Measurements from ENCODE around the gene NPHP4. TPM values are rescaled to one million over a fixed set of nuclear protein-coding genes. Genes with fewer than 3 reads are reported as not detected.

NPHP4 gene
- polyA plus RNA-seq, 1 donor (not counting 4 experiments of a cell fraction or from before 2014, with no cell fraction given): 3.7 TPM

DNA sequence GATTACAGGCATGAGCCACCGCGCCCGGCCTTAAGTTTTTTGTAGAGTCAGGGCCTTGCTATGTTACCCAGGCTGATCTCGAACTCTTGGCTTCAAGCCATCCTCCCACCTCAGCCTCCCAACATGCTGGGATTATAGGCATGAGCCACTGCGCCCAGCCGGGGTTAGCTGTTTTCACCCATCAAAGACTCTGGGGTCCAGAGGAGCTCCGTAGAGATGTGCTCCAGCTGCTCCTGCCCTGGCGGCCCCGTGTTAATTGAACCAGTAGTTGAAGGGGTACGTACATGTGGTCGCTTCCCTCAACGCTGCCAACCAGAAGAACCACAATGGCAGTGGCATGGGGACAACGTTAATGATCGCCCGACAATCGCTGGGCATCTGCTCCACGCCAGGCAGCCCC is 72.0 kb downstream of the NPHP4 start:
- no peaks in the 10 kb centered on the region for H3K9me1 ChIP-seq (ENCODE audit: control insufficient read depth, extremely low read depth, insufficient read depth, low read length)
- no peak overlapping the region for H3K4me3 ChIP-seq (ENCODE audit: control insufficient read depth in 2 of 3, extremely low read depth in 1 of 3, insufficient read depth in 2 of 3, low read depth in 1 of 3, low read length in 3 of 3)
- H3K4me1 ChIP-seq (ENCODE audit: control insufficient read depth, extremely low read depth, insufficient read depth, low read length): peaks cover 2% of the 10 kb centered on the region
- no peak for FAIRE-seq
- no peak overlapping the region for H2AFZ ChIP-seq (ENCODE audit: control insufficient read depth, low read length)
- dilution Hi-C loops (cut with MboI; ENCODE audit: extremely low pct_ligation_motif_present, low sequenced_read_pairs): no loop called here
- H3K79me2 ChIP-seq (ENCODE audit: control insufficient read depth, insufficient read depth, low read length): no peaks in the 10 kb centered on the region
- no peaks in the 10 kb centered on the region for H3K9me3 ChIP-seq (ENCODE audit: control insufficient read depth, low read depth, low read length)
- H3K27me3 ChIP-seq (ENCODE audit: control insufficient read depth, extremely low read depth, insufficient read depth, low read length): no peaks in the 10 kb centered on the region
- H3K4me2 ChIP-seq (ENCODE audit: control insufficient read depth, extremely low read depth, insufficient read depth, low read depth, low read length): no peak overlapping the region
- H3K9ac ChIP-seq (ENCODE audit: control insufficient read depth, extremely low read depth, insufficient read depth, low read length): no peak overlapping the region
- no peak for DNase-seq (ENCODE audit: low read depth, low spot score)
- no peaks in the 10 kb centered on the region for H4K20me1 ChIP-seq (ENCODE audit: control insufficient read depth, extremely low read depth, insufficient read depth, low read length)
- no peaks in the 10 kb centered on the region for H3K36me3 ChIP-seq (ENCODE audit: control insufficient read depth in 2 of 2, extremely low read depth in 1 of 2, insufficient read depth in 2 of 2, low read length in 2 of 2)
- H3K27ac ChIP-seq (ENCODE audit: control insufficient read depth, insufficient read depth, low read length): no peak overlapping the region
- TF ChIP-seq, protein P1, sequence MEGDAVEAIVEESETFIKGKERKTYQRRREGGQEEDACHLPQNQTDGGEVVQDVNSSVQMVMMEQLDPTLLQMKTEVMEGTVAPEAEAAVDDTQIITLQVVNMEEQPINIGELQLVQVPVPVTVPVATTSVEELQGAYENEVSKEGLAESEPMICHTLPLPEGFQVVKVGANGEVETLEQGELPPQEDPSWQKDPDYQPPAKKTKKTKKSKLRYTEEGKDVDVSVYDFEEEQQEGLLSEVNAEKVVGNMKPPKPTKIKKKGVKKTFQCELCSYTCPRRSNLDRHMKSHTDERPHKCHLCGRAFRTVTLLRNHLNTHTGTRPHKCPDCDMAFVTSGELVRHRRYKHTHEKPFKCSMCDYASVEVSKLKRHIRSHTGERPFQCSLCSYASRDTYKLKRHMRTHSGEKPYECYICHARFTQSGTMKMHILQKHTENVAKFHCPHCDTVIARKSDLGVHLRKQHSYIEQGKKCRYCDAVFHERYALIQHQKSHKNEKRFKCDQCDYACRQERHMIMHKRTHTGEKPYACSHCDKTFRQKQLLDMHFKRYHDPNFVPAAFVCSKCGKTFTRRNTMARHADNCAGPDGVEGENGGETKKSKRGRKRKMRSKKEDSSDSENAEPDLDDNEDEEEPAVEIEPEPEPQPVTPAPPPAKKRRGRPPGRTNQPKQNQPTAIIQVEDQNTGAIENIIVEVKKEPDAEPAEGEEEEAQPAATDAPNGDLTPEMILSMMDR (optimal IDR thresholded peaks at IDR 0.05 in 1 of 3, IDR thresholded peaks at IDR 0.05 in 1 of 3, conservative IDR thresholded peaks at IDR 0.05 in 1 of 3; ENCODE audit: extremely low read depth in 1 of 3, insufficient read depth in 2 of 3, low read length in 3 of 3): no peak

DNA sequence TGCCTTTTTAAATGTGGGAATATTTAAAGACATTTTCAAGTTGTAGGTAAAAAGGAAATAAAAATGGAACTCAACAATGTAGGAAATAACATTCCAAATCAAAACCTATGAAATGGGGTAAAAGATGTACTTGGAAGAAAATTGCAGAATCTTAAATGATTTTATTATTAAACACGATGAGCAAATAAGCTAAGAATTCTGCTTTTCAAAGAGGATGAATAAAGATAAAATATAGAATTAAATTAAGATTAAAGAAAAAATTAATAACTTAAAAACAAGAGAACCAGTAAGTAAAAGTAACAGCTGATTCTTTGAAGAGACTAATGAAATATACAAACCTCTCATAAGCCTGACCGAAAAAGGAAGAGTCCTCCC is 74.0 kb downstream of the NPHP4 start:
- FAIRE-seq (no peak), DNase-seq (ENCODE audit: low read depth, low spot score) (no peak)
- H3K4me1 ChIP-seq (ENCODE audit: control insufficient read depth, extremely low read depth, insufficient read depth, low read length): peaks cover 2% of the 10 kb centered on the region
- no peaks in the 10 kb centered on the region for H3K27me3 ChIP-seq (ENCODE audit: control insufficient read depth, extremely low read depth, insufficient read depth, low read length)
- no peak overlapping the region for H3K9ac ChIP-seq (ENCODE audit: control insufficient read depth, extremely low read depth, insufficient read depth, low read length)
- H3K4me3 ChIP-seq (ENCODE audit: control insufficient read depth in 2 of 3, extremely low read depth in 1 of 3, insufficient read depth in 2 of 3, low read depth in 1 of 3, low read length in 3 of 3): no peak overlapping the region
- dilution Hi-C loops (cut with MboI; ENCODE audit: extremely low pct_ligation_motif_present, low sequenced_read_pairs): no loop called here
- no peaks in the 10 kb centered on the region for H3K9me3 ChIP-seq (ENCODE audit: control insufficient read depth, low read depth, low read length)
- H3K79me2 ChIP-seq (ENCODE audit: control insufficient read depth, insufficient read depth, low read length): no peaks in the 10 kb centered on the region
- no peaks in the 10 kb centered on the region for H3K9me1 ChIP-seq (ENCODE audit: control insufficient read depth, extremely low read depth, insufficient read depth, low read length)
- no peaks in the 10 kb centered on the region for H3K36me3 ChIP-seq (ENCODE audit: control insufficient read depth in 2 of 2, extremely low read depth in 1 of 2, insufficient read depth in 2 of 2, low read length in 2 of 2)
- TF ChIP-seq, protein P1 (optimal IDR thresholded peaks at IDR 0.05 in 1 of 3, IDR thresholded peaks at IDR 0.05 in 1 of 3, conservative IDR thresholded peaks at IDR 0.05 in 1 of 3; ENCODE audit: extremely low read depth in 1 of 3, insufficient read depth in 2 of 3, low read length in 3 of 3): no peak
- no peak for TF ChIP-seq EZH2 (IDR thresholded peaks at IDR 0.05; ENCODE audit: low read length)
- no peak overlapping the region for H3K4me2 ChIP-seq (ENCODE audit: control insufficient read depth, extremely low read depth, insufficient read depth, low read depth, low read length)
- H3K27ac ChIP-seq (ENCODE audit: control insufficient read depth, insufficient read depth, low read length): no peak overlapping the region
- H2AFZ ChIP-seq (ENCODE audit: control insufficient read depth, low read length): no peak overlapping the region
- H4K20me1 ChIP-seq (ENCODE audit: control insufficient read depth, extremely low read depth, insufficient read depth, low read length): no peaks in the 10 kb centered on the region
